ENCODE results near the gene PER2. TPM values are rescaled to one million over a fixed set of nuclear protein-coding genes. Genes with fewer than 3 reads are reported as not detected.
A peak's percentile ranks its signal among the peaks of the same experiment; 100 is the strongest.

Gene PER2
- total and polyA plus RNA-seq, 3 experiments from 2014 or later: 4.3 to 14.2 (median 12.9) TPM

GRCh38 chr2:238216651-238217184, 71.7 kb downstream of the PER2 start:
- POLR2A ChIA-PET: interaction anchor here (0.6 kb wide), 1 partner anchor 106 kb away, joined by 6 read pairs; no protein-coding TSS in a partner anchor
- Mint-ChIP-seq H3K36me3 (peaks cover 0 to 4% (median 3%) of the 10 kb centered on the region in 3 donors), H3K4me1 (no peaks in the 10 kb centered on the region), H3K9me3 (no peaks in the 10 kb centered on the region), H3K27ac (no peak overlapping the region), H3K4me3 (no peak overlapping the region), H3K27me3 (peaks cover 6 to 31% of the 10 kb centered on the region in 2 donors)
- H3K36me3 ChIP-seq (ENCODE audit: insufficient read depth, low read length): no peaks in the 10 kb centered on the region
- CTCF ChIA-PET: interaction anchor here (0.9 kb wide), 1 partner anchor 1647 kb away, joined by 3 read pairs; the partner anchor contains the start of gene ACKR3
- H3K4me3 ChIP-seq (ENCODE audit: low read length): no peak overlapping the region
- no peaks in the 10 kb centered on the region for H3K9me3 ChIP-seq (ENCODE audit: low read length)
- H3K27me3 ChIP-seq (ENCODE audit: insufficient read depth, low read length, poor library complexity, severe bottlenecking): no peaks in the 10 kb centered on the region
- no peaks in the 10 kb centered on the region for H3K4me1 ChIP-seq (ENCODE audit: insufficient read depth, low read length)
- H3K27ac ChIP-seq (ENCODE audit: low read depth, low read length): no peak overlapping the region
- no peak for DNase-seq

GRCh38 chr2:238207006-238207405, 81.4 kb downstream of the PER2 start:
- Histone ChIP-seq H3K27me3 (ENCODE audit: insufficient read depth, low read length, poor library complexity, severe bottlenecking) (no peaks in the 10 kb centered on the region), H3K36me3 (ENCODE audit: insufficient read depth, low read length) (no peaks in the 10 kb centered on the region), H3K27ac (ENCODE audit: low read depth, low read length) (no peak overlapping the region), H3K9me3 (ENCODE audit: low read length) (no peaks in the 10 kb centered on the region), H3K4me3 (ENCODE audit: low read length) (no peak overlapping the region), H3K4me1 (ENCODE audit: insufficient read depth, low read length) (peaks cover 12% of the 10 kb centered on the region)
- ChIA-PET CTCF (no interaction called here), POLR2A (no interaction called here)
- no peaks in the 10 kb centered on the region for H3K9me3 Mint-ChIP-seq
- peaks cover 0 to 5% (median 0%) of the 10 kb centered on the region in 3 donors for H3K36me3 Mint-ChIP-seq
- no peak for DNase-seq
- no peak overlapping the region for H3K4me3 Mint-ChIP-seq
- peaks cover 0 to 10% of the 10 kb centered on the region in 2 donors for H3K27me3 Mint-ChIP-seq
- H3K4me1 Mint-ChIP-seq: peaks cover 8 to 14% (median 14%) of the 10 kb centered on the region in 3 donors
- H3K27ac Mint-ChIP-seq: no peak overlapping the region

- H3K4me3 Mint-ChIP-seq: peak overlapping the region; percentile 75 to 94 (median 81)
- CTCF ChIA-PET: interaction anchor here (1.1 kb wide), 1 partner anchor 27 kb away, joined by 3 read pairs; no protein-coding TSS in a partner anchor
- H3K4me1 Mint-ChIP-seq: peaks cover 36 to 43% (median 40%) of the 10 kb centered on the region in 3 donors
- H3K27me3 ChIP-seq (ENCODE audit: insufficient read depth, low read length, poor library complexity, severe bottlenecking): no peaks in the 10 kb centered on the region
- no peaks in the 10 kb centered on the region for H3K9me3 ChIP-seq (ENCODE audit: low read length)
- DNase-seq: no peak
- peaks cover 0 to 10% of the 10 kb centered on the region in 2 donors for H3K27me3 Mint-ChIP-seq
- POLR2A ChIA-PET: interaction anchor here (0.6 to 1.5 kb wide), 3 partner anchors 8 to 85 kb away, joined by 3 to 4 read pairs (median 4); no protein-coding TSS in a partner anchor
- no peaks in the 10 kb centered on the region for H3K36me3 ChIP-seq (ENCODE audit: insufficient read depth, low read length)
- peak overlapping the region; percentile 76 for H3K4me3 ChIP-seq (ENCODE audit: low read length)
- peaks cover 39% of the 10 kb centered on the region for H3K4me1 ChIP-seq (ENCODE audit: insufficient read depth, low read length)
- peaks cover 0 to 16% (median 0%) of the 10 kb centered on the region in 3 donors for H3K36me3 Mint-ChIP-seq
- peak overlapping the region; percentile 83 to 98 (median 92) for H3K27ac Mint-ChIP-seq
- peak overlapping the region; percentile 83 for H3K27ac ChIP-seq (ENCODE audit: low read depth, low read length)
- no peaks in the 10 kb centered on the region for H3K9me3 Mint-ChIP-seq
Observed at GRCh38 chr2:238203973-238204683, 84.3 kb downstream of the PER2 start.

GRCh38 chr2:238203094-238203972, 85.1 kb downstream of the PER2 start, which contains the start of gene ILKAP:
ILKAP (minus strand) TSS chr2:238203695; CDS start chr2:238203553, 142 bp downstream.
- ChIA-PET CTCF (interaction anchor here (1.1 to 1.2 kb wide), 2 partner anchors 28 to 59 kb away, joined by 3 to 5 read pairs; no protein-coding TSS in a partner anchor), POLR2A (interaction anchor here (0.6 to 1.5 kb wide), 7 partner anchors 9 to 515 kb away, joined by 3 to 4 read pairs (median 4); no protein-coding TSS in a partner anchor)
- H3K27me3 Mint-ChIP-seq: peaks cover 0 to 10% of the 10 kb centered on the region in 2 donors
- H3K4me1 Mint-ChIP-seq: peaks cover 44 to 51% (median 45%) of the 10 kb centered on the region in 3 donors
- Histone ChIP-seq H3K9me3 (ENCODE audit: low read length) (no peaks in the 10 kb centered on the region), H3K4me1 (ENCODE audit: insufficient read depth, low read length) (peaks cover 40% of the 10 kb centered on the region), H3K27me3 (ENCODE audit: insufficient read depth, low read length, poor library complexity, severe bottlenecking) (no peaks in the 10 kb centered on the region), H3K36me3 (ENCODE audit: insufficient read depth, low read length) (no peaks in the 10 kb centered on the region), H3K27ac (ENCODE audit: low read depth, low read length) (peak within 1 kb of the TSS; percentile 83), H3K4me3 (ENCODE audit: low read length) (peak within 1 kb of the TSS; percentile 82)
- peak within 1 kb of the TSS; percentile 88 to 98 (median 92) for H3K27ac Mint-ChIP-seq
- peak; percentile 87 to 93 (median 91) for DNase-seq
- peaks cover 0 to 18% (median 0%) of the 10 kb centered on the region in 3 donors for H3K36me3 Mint-ChIP-seq
- peak within 1 kb of the TSS; percentile 87 to 97 (median 90) for H3K4me3 Mint-ChIP-seq
- no peaks in the 10 kb centered on the region for H3K9me3 Mint-ChIP-seq

- Mint-ChIP-seq H3K36me3 (peaks cover 0 to 18% (median 0%) of the 10 kb centered on the region in 3 donors), H3K27me3 (peaks cover 0 to 10% of the 10 kb centered on the region in 2 donors), H3K4me3 (peak overlapping the region; percentile 87 to 97 (median 90)), H3K27ac (peak overlapping the region; percentile 84 to 97 (median 92)), H3K4me1 (peaks cover 50 to 59% (median 52%) of the 10 kb centered on the region in 3 donors), H3K9me3 (no peaks in the 10 kb centered on the region)
- Histone ChIP-seq H3K4me3 (ENCODE audit: low read length) (peak overlapping the region; percentile 82), H3K36me3 (ENCODE audit: insufficient read depth, low read length) (no peaks in the 10 kb centered on the region), H3K27ac (ENCODE audit: low read depth, low read length) (peak overlapping the region; percentile 83), H3K27me3 (ENCODE audit: insufficient read depth, low read length, poor library complexity, severe bottlenecking) (no peaks in the 10 kb centered on the region), H3K4me1 (ENCODE audit: insufficient read depth, low read length) (peaks cover 43% of the 10 kb centered on the region), H3K9me3 (ENCODE audit: low read length) (no peaks in the 10 kb centered on the region)
- CTCF ChIA-PET: interaction anchor here (0.9 to 1.2 kb wide), 2 partner anchors 12 to 60 kb away, joined by 3 to 5 read pairs; no protein-coding TSS in a partner anchor
- DNase-seq: no peak
- POLR2A ChIA-PET: interaction anchor here (0.6 to 2.0 kb wide), 7 partner anchors 10 to 515 kb away, joined by 3 to 6 read pairs (median 4); no protein-coding TSS in a partner anchor
Observed at GRCh38 chr2:238202326-238203093, 85.9 kb downstream of the PER2 start.

Other genes starting within 250 kb of the PER2 start
- gene SCLY, start 227.6 kb downstream of the PER2 start, total RNA-seq: 10 to 100 TPM; 64.8 to 70.5 TPM
- gene SCLY, start 227.6 kb downstream of the PER2 start, polyA plus RNA-seq: 16.1 TPM
- gene ESPNL, start 188.3 kb downstream of the PER2 start, total RNA-seq: not detected
- not detected for gene ESPNL, start 188.3 kb downstream of the PER2 start, polyA plus RNA-seq
- not detected for gene KLHL30, start 149.9 kb downstream of the PER2 start, total RNA-seq
- gene KLHL30, start 149.9 kb downstream of the PER2 start, polyA plus RNA-seq: not detected
- gene ERFE, start 129.6 kb downstream of the PER2 start, total RNA-seq: under 1 TPM in 1 of 2 experiments, not detected in 1; 0.24 TPM
- not detected for gene ERFE, start 129.6 kb downstream of the PER2 start, polyA plus RNA-seq
- gene ILKAP, start 84.9 kb downstream of the PER2 start, total RNA-seq: 10 to 100 TPM; 61.9 to 66.2 TPM
- gene ILKAP, start 84.9 kb downstream of the PER2 start, polyA plus RNA-seq: 39.7 TPM
- gene HES6, start 48.6 kb downstream of the PER2 start, total RNA-seq: 1 to 10 TPM; 4.7 to 5.1 TPM
- 2.2 TPM for gene HES6, start 48.6 kb downstream of the PER2 start, polyA plus RNA-seq
- gene TRAF3IP1, start 31.9 kb upstream of the PER2 start, total RNA-seq: 10 to 100 TPM; 14.7 to 15.9 TPM
- 10.2 TPM for gene TRAF3IP1, start 31.9 kb upstream of the PER2 start, polyA plus RNA-seq
- 10 to 100 TPM; 41.8 to 41.9 TPM for gene ASB1, start 138.3 kb upstream of the PER2 start, total RNA-seq
- gene ASB1, start 138.3 kb upstream of the PER2 start, polyA plus RNA-seq: 25.9 TPM

Data from CD8-positive, alpha-beta memory T cell (primary cell).